Measurements from ENCODE around the gene KIF20B.

- TF ChIP-seq CTCF (IDR thresholded peaks at IDR 0.05) (no peak), POLR2A (IDR thresholded peaks at IDR 0.05) (no peak)
Observed at GRCh38 chr10:89734616-89735015, 33.2 kb downstream of the KIF20B start.
